Measurements from ENCODE around the gene CLCN4.

GRCh38 chrX:10155137-10155536 lies 1.6 kb upstream of the CLCN4 start:
- TF ChIP-seq CTCF (IDR thresholded peaks at IDR 0.05) (no peak), POLR2A (IDR thresholded peaks at IDR 0.05) (no peak)
